ENCODE results near the gene GRIK5.

- TF ChIP-seq CTCF (IDR thresholded peaks at IDR 0.05; ENCODE audit: low read depth, low read length) (no peak), POLR2A (IDR thresholded peaks at IDR 0.05; ENCODE audit: extremely low read depth, insufficient read length) (no peak)
Observed at GRCh38 chr19:42078058-42078457, 8.1 kb upstream of the GRIK5 start.

All from NB4 (cell line).